Measurements from ENCODE around the gene HDAC4. TPM values are rescaled to one million over a fixed set of nuclear protein-coding genes. Genes with fewer than 3 reads are reported as not detected.

HDAC4 gene
- total RNA-seq, 6 donors from 2014 or later: 16.1 to 108 (median 45.0) TPM

DNA sequence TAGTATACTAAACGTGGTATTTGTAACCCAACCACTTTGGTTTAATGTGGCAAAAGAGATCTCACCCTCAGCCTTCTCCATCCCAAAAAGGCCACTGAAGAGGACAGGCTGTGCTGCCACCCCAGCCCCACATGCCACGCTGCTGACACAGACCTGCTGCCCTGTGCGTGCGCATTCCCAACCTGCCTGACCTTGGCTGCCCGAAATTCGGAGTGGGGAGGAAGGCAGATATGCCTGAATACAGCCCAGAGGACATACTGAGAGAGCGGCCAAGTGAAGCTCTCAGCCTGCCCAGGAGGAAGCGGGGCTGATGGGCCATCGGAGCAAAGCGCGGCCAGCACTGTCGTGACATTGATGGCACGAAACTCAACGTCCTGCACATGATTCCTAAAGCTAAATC, 70.0 kb downstream of the HDAC4 start:
- H3K27me3 ChIP-seq: no peaks in the 10 kb centered on the region
- H3K27ac ChIP-seq: no peak overlapping the region
- H3K9me3 ChIP-seq: no peaks in the 10 kb centered on the region
- WGBS, 2 donors: 94 to 95% methylated on average over 14 of the region's 14 CpGs
- H3K36me3 ChIP-seq: no peaks in the 10 kb centered on the region
- TF ChIP-seq POLR2A (IDR thresholded peaks at IDR 0.05) (no peak), EP300 (IDR thresholded peaks at IDR 0.05) (no peak)
- no peak for ATAC-seq (ENCODE audit: low FRiP score in 2 of 2)
- no peak for DNase-seq
- H3K4me3 ChIP-seq: no peak overlapping the region
- H3K4me1 ChIP-seq: peaks cover 15 to 28% (median 24%) of the 10 kb centered on the region in 4 donors

DNA sequence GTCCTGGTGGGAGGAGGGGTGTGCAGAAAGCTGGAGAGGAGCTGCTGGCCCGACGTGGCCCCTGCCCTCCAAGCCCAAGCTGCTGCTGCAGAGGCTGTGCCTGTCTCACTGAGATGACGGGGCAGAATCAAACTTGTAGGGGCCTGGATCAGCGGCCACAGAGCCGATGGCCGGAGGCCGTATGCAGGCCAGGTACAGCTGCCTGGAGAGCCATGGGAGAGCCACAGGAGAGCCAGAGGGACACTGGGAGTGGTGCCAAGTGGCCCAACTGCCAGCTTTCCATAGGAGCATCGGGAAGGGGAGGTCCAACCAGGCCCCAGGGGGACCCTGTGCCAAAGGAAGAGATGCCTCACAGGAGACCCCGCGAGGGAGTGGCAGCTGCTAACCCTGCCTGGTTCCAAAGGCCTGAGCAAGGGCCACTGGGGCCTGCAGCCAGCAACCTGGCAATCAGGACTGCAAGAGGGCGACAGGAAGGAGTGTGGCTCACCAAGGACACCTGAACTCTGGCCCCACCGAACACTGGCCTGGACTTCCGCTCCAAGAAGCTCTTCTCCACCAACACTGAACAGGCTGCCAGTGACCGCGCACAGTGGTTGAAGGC, 70.7 kb downstream of the HDAC4 start:
- no peak for DNase-seq
- Histone ChIP-seq H3K4me3 (no peak overlapping the region), H3K27ac (peak overlapping the region in 2 of 4 donors; percentile 51 to 52), H3K9me3 (no peaks in the 10 kb centered on the region), H3K27me3 (no peaks in the 10 kb centered on the region), H3K4me1 (peaks cover 15 to 28% (median 24%) of the 10 kb centered on the region in 4 donors), H3K36me3 (no peaks in the 10 kb centered on the region)
- ATAC-seq (ENCODE audit: low FRiP score in 2 of 2): peak in 1 of 2 donors; percentile 31
- 89 to 97% methylated on average over 10 to 12 of the region's 15 CpGs for WGBS, 2 donors
- no peak for TF ChIP-seq POLR2AphosphoS5 (IDR thresholded peaks at IDR 0.05)

DNA sequence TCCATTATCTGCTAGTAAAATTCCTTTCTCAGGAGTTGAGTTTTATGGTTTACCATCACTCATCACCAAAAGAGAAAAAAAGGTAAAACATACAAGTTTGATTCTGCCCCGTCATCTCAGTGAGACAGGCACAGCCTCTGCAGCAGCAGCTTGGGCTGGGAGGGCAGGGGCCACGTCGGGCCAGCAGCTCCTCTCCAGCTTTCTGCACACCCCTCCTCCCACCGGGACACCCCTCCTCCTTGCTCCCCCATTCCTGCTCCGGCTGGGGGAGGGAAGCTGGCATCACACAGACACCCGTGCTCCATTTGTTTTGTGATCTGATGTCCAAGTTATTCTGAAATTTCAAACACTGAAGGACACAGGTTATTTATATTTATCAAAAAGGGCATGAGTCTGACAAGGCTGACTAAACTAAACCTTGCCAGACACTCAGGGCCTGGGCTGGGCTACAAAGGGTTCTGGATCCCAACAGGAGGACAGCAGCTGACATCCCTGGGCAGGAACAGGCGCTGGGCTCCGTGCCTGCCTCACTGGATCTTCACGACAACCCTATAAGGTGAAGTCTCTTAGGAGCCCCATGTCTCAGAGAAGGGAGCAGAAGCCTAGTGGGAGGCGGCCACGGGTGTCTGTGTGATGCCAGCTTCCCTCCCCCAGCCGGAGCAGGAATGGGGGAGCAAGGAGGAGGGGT, 71.4 kb downstream of the HDAC4 start:
- Histone ChIP-seq H3K9me3 (no peaks in the 10 kb centered on the region), H3K27me3 (no peaks in the 10 kb centered on the region), H3K4me1 (peaks cover 15 to 28% (median 24%) of the 10 kb centered on the region in 4 donors), H3K36me3 (no peaks in the 10 kb centered on the region), H3K4me3 (no peak overlapping the region), H3K27ac (peak overlapping the region in 2 of 4 donors; percentile 51 to 52)
- whole genome bisulfite sequencing, 2 donors: 77 to 84% methylated on average over 9 to 12 of the region's 12 CpGs
- DNase-seq: no peak
- ATAC-seq (ENCODE audit: low FRiP score in 2 of 2): no peak
- TF ChIP-seq EP300 (IDR thresholded peaks at IDR 0.05) (no peak), POLR2AphosphoS5 (IDR thresholded peaks at IDR 0.05) (no peak), POLR2A (IDR thresholded peaks at IDR 0.05) (no peak)
- TF ChIP-seq, protein P1, sequence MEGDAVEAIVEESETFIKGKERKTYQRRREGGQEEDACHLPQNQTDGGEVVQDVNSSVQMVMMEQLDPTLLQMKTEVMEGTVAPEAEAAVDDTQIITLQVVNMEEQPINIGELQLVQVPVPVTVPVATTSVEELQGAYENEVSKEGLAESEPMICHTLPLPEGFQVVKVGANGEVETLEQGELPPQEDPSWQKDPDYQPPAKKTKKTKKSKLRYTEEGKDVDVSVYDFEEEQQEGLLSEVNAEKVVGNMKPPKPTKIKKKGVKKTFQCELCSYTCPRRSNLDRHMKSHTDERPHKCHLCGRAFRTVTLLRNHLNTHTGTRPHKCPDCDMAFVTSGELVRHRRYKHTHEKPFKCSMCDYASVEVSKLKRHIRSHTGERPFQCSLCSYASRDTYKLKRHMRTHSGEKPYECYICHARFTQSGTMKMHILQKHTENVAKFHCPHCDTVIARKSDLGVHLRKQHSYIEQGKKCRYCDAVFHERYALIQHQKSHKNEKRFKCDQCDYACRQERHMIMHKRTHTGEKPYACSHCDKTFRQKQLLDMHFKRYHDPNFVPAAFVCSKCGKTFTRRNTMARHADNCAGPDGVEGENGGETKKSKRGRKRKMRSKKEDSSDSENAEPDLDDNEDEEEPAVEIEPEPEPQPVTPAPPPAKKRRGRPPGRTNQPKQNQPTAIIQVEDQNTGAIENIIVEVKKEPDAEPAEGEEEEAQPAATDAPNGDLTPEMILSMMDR (IDR thresholded peaks at IDR 0.05): no peak

DNA sequence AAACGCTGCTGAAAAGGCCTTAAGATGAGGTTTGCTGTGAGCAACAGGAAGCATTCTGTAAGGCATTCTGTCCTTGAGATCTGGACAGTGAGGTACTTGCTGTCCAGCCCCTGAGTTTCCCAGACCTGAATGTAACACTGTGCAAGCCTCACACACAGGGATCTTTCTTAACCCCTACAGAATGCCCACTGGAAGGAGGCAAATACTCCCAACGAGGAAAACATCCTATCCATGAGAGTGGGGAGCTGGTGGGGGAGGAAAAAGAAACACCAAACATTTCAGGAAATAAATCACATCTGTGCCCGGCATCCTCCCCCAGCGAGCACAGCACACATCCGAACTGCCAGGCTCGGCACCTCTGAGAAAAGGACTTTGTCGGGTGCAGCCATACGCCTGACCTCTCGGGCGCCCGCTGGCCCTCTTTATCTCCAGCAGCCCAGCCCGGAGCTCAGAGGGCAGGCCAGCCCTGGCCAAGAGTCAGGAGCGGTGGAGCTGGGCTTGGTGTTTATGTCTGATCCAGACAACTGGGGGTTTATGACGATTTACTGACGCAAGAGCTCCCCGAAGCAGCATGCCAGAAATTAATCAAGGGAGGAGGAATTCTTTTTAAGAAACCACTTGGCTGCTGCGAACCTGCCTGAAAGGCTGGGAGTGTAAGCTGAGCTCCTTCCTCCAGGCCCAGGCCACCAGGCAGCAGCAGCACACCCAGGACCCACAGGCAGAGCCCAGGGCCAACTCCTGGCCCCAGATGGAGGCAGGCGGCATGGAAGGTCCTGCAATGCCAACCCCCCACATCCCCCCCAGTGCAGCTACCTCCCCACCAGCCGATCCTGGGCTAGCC, 72.2 kb downstream of the HDAC4 start:
- Histone ChIP-seq H3K9me3 (no peaks in the 10 kb centered on the region), H3K4me1 (peaks cover 15 to 28% (median 24%) of the 10 kb centered on the region in 4 donors), H3K4me3 (no peak overlapping the region), H3K27ac (peak overlapping the region in 3 of 4 donors; percentile 42 to 52 (median 51)), H3K36me3 (no peaks in the 10 kb centered on the region), H3K27me3 (no peaks in the 10 kb centered on the region)
- ATAC-seq (ENCODE audit: low FRiP score in 2 of 2) (peak; percentile 54 to 91), DNase-seq (no peak)
- no peak for TF ChIP-seq POLR2A (IDR thresholded peaks at IDR 0.05)
- TF ChIP-seq POLR2AphosphoS5 (IDR thresholded peaks at IDR 0.05): no peak
- TF ChIP-seq, protein P1 (IDR thresholded peaks at IDR 0.05): no peak
- TF ChIP-seq EP300 (IDR thresholded peaks at IDR 0.05): no peak
- WGBS, 2 donors: 56 to 60% methylated on average over 8 to 18 of the region's 19 CpGs

DNA sequence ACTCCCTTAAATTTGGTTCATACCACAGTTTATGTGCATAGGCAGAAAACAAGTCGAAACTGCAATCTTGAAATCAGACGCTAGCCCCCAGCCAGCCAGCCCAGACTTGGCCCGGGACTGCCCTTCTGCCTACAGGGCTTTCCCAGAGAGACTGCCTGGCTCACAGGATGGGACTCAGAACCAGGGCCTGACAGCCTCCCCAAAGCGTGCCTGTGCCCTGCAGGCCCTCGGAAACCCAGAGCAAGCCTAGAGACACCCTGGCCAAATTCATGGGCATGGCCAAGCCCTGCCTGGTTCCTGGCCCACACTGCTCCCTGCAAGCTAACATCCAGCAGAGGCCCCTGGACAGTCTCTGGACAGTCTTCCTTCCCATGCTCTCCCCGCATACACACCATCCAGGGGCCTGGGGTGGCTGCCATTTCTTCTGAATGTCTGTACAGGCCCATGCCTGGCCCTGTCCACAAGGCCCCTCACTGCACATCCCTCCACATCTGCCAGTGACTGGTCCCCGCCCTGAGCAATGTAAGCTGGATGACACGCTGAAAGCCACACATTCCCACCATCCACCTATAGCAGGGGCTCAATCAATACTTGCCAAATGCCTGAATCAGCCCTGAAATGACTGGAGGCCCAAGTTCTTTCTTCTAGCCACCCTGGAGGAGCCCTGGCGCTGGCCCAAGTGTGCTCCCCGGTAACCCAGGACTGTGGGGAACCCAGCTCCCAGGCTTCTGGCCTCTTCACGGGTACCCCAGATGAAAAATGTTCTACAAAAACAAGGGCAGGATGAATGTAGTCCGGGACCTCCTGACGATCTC, 73.1 kb downstream of the HDAC4 start:
- H3K27me3 ChIP-seq: no peaks in the 10 kb centered on the region
- H3K36me3 ChIP-seq: no peaks in the 10 kb centered on the region
- H3K4me3 ChIP-seq: no peak overlapping the region
- no peaks in the 10 kb centered on the region for H3K9me3 ChIP-seq
- H3K27ac ChIP-seq: peak overlapping the region in 2 of 4 donors; percentile 51 to 52
- 85 to 87% methylated on average over 12 to 13 of the region's 13 CpGs for WGBS, 2 donors
- TF ChIP-seq POLR2A (IDR thresholded peaks at IDR 0.05): no peak
- TF ChIP-seq, protein P1 (IDR thresholded peaks at IDR 0.05): no peak
- ATAC-seq (ENCODE audit: low FRiP score in 2 of 2) (peak; percentile 9 to 15), DNase-seq (no peak)
- H3K4me1 ChIP-seq: peaks cover 20 to 35% (median 26%) of the 10 kb centered on the region in 4 donors
